OCI-LY1 (cell line): ENCODE measurements around the gene TIMM22.

Source experiments
- H2AFZ ChIP-seq: fragments of 200-600 bp; sonication (generic), shearing (Covaris generic); 2 replicates; pipeline ENCODE4 v1.6.0; 2014; ENCODE audit warnings: antibody characterized with exemption, mild to moderate bottlenecking, low read length
- H3F3A ChIP-seq: fragments of 200-600 bp; sonication (generic), shearing (Covaris generic); 2 replicates; pipeline ENCODE4 v1.6.0; 2014; ENCODE audit warnings: mild to moderate bottlenecking, antibody characterized with exemption, low read length, moderate library complexity; ENCODE audit not compliant: insufficient read depth
- H3K27ac ChIP-seq: fragments of 200-600 bp; sonication (generic); 2 replicates; pipeline ENCODE4 v1.5.1; 2014; ENCODE audit warnings: low read length, mixed run types, mild to moderate bottlenecking, low read depth; ENCODE audit not compliant: poor library complexity, severe bottlenecking
- H3K27me3 ChIP-seq: fragments of 200-600 bp; sonication (generic); 2 replicates; pipeline ENCODE4 v1.6.0; 2014; ENCODE audit warnings: antibody characterized with exemption, mild to moderate bottlenecking, low read length, moderate library complexity; ENCODE audit not compliant: insufficient read depth
- H3K36me3 ChIP-seq: fragments of 200-600 bp; sonication (generic); 2 replicates; pipeline ENCODE4 v1.6.1; 2014; ENCODE audit warnings: mild to moderate bottlenecking, antibody characterized with exemption, low read length, moderate library complexity, mixed read lengths; ENCODE audit not compliant: insufficient read depth
- H3K4me1 ChIP-seq: fragments of 200-600 bp; sonication (generic); 2 replicates; pipeline ENCODE4 v1.5.1; 2014; ENCODE audit warnings: mild to moderate bottlenecking, low read length, moderate library complexity; ENCODE audit not compliant: insufficient read depth, severe bottlenecking
- H3K4me2 ChIP-seq: fragments of 200-600 bp; sonication (generic), shearing (Covaris generic); 2 replicates; pipeline ENCODE4 v1.6.1; 2014; ENCODE audit warnings: low read length
- H3K4me3 ChIP-seq: fragments of 200-600 bp; sonication (generic); 2 replicates; pipeline ENCODE4 v1.5.1; 2014; ENCODE audit warnings: low read length, low read depth, mild to moderate bottlenecking, mixed read lengths; ENCODE audit not compliant: poor library complexity, severe bottlenecking
- H3K79me2 ChIP-seq: fragments of 200-600 bp; shearing (Covaris generic); 2 replicates; pipeline ENCODE4 v1.6.1; 2016; ENCODE audit warnings: mixed run types, low read length, mixed read lengths; ENCODE audit not compliant: insufficient read depth
- H3K9ac ChIP-seq: fragments of 200-600 bp; sonication (generic), shearing (Covaris generic); 2 replicates; pipeline ENCODE4 v1.6.1; 2014; ENCODE audit warnings: mild to moderate bottlenecking, low read length, mixed read lengths
- H3K9me2 ChIP-seq: fragments of 200-600 bp; sonication (generic), shearing (Covaris generic); 2 replicates; pipeline ENCODE4 v1.6.1; 2014; ENCODE audit warnings: low read depth, mild to moderate bottlenecking, low read length, mixed read lengths
- H3K9me3 ChIP-seq: fragments of 200-600 bp; shearing (Covaris generic); 2 replicates; pipeline ENCODE4 v1.6.1; 2014; ENCODE audit warnings: low read length, mixed read lengths
- H4K20me1 ChIP-seq: fragments of 200-600 bp; sonication (generic), shearing (Covaris generic); 2 replicates; pipeline ENCODE4 v1.6.0; 2016; ENCODE audit warnings: mild to moderate bottlenecking, low read length; ENCODE audit not compliant: insufficient read depth
- CTCF ChIP-seq: fragments of 200-600 bp; sonication (generic), shearing (Covaris generic); IDR thresholded peaks from 2 replicates; pipeline ENCODE4 v1.5.1; 2017; ENCODE audit warnings: mild to moderate bottlenecking, antibody characterized with exemption, low read length, moderate library complexity, mixed read lengths
- EZH2 ChIP-seq: fragments of 200-600 bp; sonication (generic), shearing (Covaris generic); IDR thresholded peaks from 2 replicates; pipeline ENCODE4 v1.8.0; 2017; ENCODE audit warnings: borderline replicate concordance, mixed run types, mild to moderate bottlenecking, antibody characterized with exemption, low read length, moderate library complexity, mixed read lengths

The TIMM22 gene

GRCh38 chr17:1026599-1026975, 29.7 kb downstream of the TIMM22 start:
- TF ChIP-seq EZH2: no peak
- no peak overlapping the region for H3K4me3 ChIP-seq
- no peak overlapping the region for H2AFZ ChIP-seq
- H3K9ac ChIP-seq: no peak overlapping the region
- H3K4me1 ChIP-seq: no peaks in the 10 kb centered on the region
- no peaks in the 10 kb centered on the region for H3F3A ChIP-seq
- H4K20me1 ChIP-seq: no peaks in the 10 kb centered on the region
- H3K4me2 ChIP-seq: no peak overlapping the region
- H3K79me2 ChIP-seq: no peaks in the 10 kb centered on the region
- H3K27me3 ChIP-seq: no peaks in the 10 kb centered on the region
- no peak overlapping the region for H3K27ac ChIP-seq
- no peaks in the 10 kb centered on the region for H3K36me3 ChIP-seq
- no peaks in the 10 kb centered on the region for H3K9me3 ChIP-seq
- H3K9me2 ChIP-seq: no peaks in the 10 kb centered on the region

GRCh38 chr17:1027044-1027443, 30.1 kb downstream of the TIMM22 start:
- no peak overlapping the region for H3K4me2 ChIP-seq

GRCh38 chr17:1029196-1029921, 32.4 kb downstream of the TIMM22 start:
- no peaks in the 10 kb centered on the region for H3K36me3 ChIP-seq
- no peaks in the 10 kb centered on the region for H3K9me3 ChIP-seq
- H3K4me2 ChIP-seq: no peak overlapping the region
- H4K20me1 ChIP-seq: no peaks in the 10 kb centered on the region
- no peak for TF ChIP-seq CTCF
- no peaks in the 10 kb centered on the region for H3K27me3 ChIP-seq
- no peaks in the 10 kb centered on the region for H3F3A ChIP-seq
- no peak overlapping the region for H2AFZ ChIP-seq
- no peak overlapping the region for H3K4me3 ChIP-seq
- H3K4me1 ChIP-seq: peaks cover 5% of the 10 kb centered on the region
- no peak overlapping the region for H3K9ac ChIP-seq
- H3K27ac ChIP-seq: no peak overlapping the region
- no peaks in the 10 kb centered on the region for H3K9me2 ChIP-seq
- no peaks in the 10 kb centered on the region for H3K79me2 ChIP-seq

More at GRCh38 chr17:1027044-1027443, 30.1 kb downstream of the TIMM22 start:
- Histone ChIP-seq H3K27ac (no peak overlapping the region), H3K4me1 (no peaks in the 10 kb centered on the region), H3K79me2 (no peaks in the 10 kb centered on the region), H2AFZ (no peak overlapping the region), H3K9ac (no peak overlapping the region), H3K9me2 (no peaks in the 10 kb centered on the region), H3K4me3 (no peak overlapping the region), H3F3A (no peaks in the 10 kb centered on the region), H3K27me3 (no peaks in the 10 kb centered on the region), H3K9me3 (no peaks in the 10 kb centered on the region), H3K36me3 (no peaks in the 10 kb centered on the region), H4K20me1 (no peaks in the 10 kb centered on the region)
- no peak for TF ChIP-seq EZH2
- TF ChIP-seq CTCF: no peak
